KOPT-K1 (cell line): ENCODE data around the gene TAF11L13.

Experiments used
- H3K27ac ChIP-seq: fragments of 200-600 bp; sonication (generic); 2 replicates; pipeline ENCODE4 v1.5.1; 2016; ENCODE audit warnings: antibody characterized with exemption, mild to moderate bottlenecking, low read depth, low read length; ENCODE audit not compliant: poor library complexity, severe bottlenecking
- H3K36me3 ChIP-seq: fragments of 200-600 bp; sonication (generic); 2 replicates; pipeline ENCODE4 v1.5.1; 2017; ENCODE audit warnings: antibody characterized with exemption, mild to moderate bottlenecking, low read length, moderate library complexity; ENCODE audit not compliant: insufficient read depth
- H3K9me3 ChIP-seq: fragments of 200-600 bp; sonication (generic); 2 replicates; pipeline ENCODE4 v1.5.1; 2017; ENCODE audit warnings: antibody characterized with exemption, low read length, mild to moderate bottlenecking; ENCODE audit not compliant: insufficient read depth, poor library complexity, severe bottlenecking

The TAF11L13 gene

DNA sequence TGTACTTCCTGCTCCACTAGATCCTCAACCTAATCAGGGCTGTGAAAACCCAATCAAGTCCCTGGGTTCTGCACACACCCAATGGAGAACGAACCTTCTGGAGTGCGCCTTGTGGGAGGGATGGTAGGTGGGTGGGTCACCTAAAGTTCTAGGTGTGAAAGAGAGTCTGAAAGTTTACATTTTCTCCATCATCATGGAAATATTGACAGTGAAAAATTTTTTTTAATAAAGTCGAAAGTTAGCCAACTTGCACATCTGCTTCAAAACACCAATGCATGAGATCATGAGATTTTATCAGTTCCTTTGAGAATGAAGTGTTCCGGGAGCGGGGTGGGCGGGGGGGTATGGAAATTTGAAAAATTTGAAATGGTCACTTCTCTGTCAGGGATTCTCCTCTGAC, 24.0 kb downstream of the TAF11L13 start:
- Histone ChIP-seq H3K27ac (no peak overlapping the region), H3K36me3 (no peaks in the 10 kb centered on the region), H3K9me3 (no peaks in the 10 kb centered on the region)

DNA sequence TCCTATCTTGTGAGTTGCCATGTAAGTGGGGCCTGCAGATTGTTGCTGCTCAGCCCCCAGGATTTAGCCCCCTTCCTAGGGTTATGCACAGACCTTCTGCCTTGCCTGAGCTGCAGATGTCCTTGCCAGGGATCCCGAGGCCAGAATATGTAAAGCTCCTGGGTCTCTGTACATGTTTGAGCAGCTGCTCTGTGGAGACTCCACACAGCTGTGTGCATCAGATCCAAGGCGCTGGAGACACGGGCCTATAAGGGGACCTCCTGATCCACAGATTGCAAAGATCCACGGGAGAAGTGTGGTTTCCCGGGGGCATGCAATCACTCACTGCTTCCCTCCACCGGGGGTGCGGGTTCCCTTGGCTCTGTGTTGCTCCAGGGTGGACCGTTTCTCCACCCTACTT, 31.3 kb downstream of the TAF11L13 start:
- Histone ChIP-seq H3K27ac (no peak overlapping the region), H3K9me3 (no peaks in the 10 kb centered on the region), H3K36me3 (no peaks in the 10 kb centered on the region)

DNA sequence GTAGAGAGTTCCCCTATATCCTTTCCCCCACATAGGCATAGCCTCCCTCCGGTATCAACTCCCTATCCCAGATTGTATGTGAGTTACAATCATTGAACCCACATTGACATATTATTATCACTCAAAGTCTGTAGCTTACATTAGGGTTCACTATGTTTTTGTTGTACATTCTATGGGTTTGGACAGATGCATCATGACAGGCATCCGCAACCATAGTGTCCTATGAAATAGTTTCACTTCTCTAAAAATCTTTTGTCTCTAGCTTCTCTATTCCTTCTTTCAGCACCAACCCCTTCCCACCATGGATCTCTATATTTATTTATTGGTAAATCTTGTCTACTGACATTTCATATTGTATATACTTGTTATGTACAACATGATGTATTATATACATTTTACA, 33.9 kb downstream of the TAF11L13 start:
- Histone ChIP-seq H3K36me3 (no peaks in the 10 kb centered on the region), H3K27ac (no peak overlapping the region), H3K9me3 (peaks cover 3% of the 10 kb centered on the region)

DNA sequence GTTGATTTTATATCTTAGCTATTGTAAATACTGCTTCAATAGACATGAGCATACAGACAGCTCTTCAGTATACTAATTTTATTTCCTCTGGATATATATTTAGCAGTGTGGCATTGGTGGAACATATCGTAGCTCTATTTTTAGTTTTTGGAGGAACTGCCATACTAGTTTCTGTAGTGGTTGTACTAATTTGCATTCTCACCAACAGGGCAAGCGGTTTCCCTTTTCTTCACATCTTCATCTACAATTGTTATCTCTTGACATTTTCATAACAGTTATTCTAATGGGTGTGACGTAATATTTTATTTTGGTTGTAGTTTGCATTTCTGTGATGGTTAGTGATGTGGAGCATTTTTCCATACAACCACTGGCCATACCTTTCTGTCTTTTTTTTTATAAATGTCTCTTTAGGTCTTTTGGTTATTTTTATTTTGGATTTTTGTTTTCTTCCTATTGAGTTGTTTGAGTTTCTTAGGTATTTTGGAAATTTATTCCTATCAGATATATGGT, 34.9 kb downstream of the TAF11L13 start:
- Histone ChIP-seq H3K27ac (no peak overlapping the region), H3K36me3 (no peaks in the 10 kb centered on the region), H3K9me3 (peaks cover 6% of the 10 kb centered on the region)

DNA sequence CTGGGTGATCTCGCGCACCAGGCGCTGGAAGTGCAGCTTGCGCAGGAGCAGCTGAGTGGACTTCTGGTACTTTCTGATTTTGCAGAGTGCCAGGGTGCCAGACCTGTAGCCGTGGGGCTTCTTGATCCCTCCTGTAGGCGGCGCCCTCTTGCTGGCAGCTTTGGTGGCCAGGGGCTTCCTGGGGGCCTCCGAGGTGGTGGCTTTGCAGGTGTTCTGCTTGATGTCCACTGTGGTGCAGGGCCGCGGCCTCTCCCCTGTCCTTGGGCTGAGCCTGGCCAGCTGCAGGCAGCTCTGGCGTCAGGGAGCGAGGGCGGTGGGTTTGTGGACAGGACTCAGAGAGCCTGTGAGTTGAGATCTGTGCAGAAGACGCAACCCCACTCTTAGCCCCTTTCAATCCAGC, 38.5 kb downstream of the TAF11L13 start:
- Histone ChIP-seq H3K27ac (no peak overlapping the region), H3K9me3 (peaks cover 6% of the 10 kb centered on the region), H3K36me3 (no peaks in the 10 kb centered on the region)

DNA sequence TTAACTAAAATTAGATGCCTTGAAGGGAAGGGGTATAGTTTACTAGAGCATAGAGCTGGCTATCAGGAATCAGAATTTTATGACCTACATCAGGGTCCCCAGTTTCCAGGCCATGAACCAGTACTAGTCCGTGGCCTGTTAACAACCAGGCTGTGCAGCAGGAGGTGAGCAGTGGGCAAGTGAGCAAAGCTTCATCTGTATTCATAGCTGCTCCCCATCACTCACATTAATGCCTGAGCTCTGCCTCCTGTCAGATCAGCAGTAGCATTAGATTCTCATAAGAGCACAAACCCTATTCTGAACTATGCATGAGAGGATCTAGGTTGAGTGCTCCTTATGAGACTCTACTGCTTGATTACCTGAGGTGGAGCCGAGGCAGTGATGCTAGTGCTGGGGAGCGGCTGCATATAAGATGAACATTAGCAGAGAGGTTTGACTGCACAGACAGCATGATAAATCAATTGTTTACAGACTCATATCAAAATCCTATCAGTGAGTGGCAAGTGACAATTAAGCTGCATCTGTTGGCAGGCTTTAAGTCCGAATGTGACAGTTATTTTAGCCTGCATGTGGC, 47.0 kb downstream of the TAF11L13 start:
- Histone ChIP-seq H3K9me3 (no peaks in the 10 kb centered on the region), H3K27ac (no peak overlapping the region), H3K36me3 (no peaks in the 10 kb centered on the region)

DNA sequence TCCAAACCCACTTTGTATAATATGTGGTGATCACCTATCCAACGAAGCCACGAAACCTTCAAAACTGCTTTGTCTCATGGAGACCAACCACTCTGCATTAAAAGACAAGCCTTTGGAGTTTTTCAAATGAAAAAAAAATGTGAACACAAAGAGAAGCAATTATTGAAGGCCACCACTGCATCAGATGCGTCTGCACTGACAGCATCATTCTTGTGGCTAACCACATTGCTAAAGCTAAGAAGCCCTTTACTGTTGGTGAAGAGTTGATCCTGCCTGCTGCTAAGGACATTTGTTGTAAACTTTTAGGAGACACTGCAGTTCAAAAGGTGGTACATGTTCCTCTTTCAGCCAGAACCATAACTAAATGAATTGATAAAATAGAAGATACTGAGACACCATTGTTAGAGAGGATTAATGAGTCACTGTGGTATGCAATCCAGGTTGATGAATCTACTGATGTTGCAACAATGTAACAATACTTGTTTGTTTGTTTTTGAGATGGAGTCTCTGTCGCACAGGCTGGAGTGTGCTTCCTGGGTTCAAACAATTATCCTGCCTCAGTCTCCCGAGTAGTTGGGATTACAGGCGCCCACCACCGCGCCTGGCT, 47.8 kb downstream of the TAF11L13 start:
- H3K9me3 ChIP-seq: no peaks in the 10 kb centered on the region
- no peak overlapping the region for H3K27ac ChIP-seq
- H3K36me3 ChIP-seq: no peaks in the 10 kb centered on the region

DNA sequence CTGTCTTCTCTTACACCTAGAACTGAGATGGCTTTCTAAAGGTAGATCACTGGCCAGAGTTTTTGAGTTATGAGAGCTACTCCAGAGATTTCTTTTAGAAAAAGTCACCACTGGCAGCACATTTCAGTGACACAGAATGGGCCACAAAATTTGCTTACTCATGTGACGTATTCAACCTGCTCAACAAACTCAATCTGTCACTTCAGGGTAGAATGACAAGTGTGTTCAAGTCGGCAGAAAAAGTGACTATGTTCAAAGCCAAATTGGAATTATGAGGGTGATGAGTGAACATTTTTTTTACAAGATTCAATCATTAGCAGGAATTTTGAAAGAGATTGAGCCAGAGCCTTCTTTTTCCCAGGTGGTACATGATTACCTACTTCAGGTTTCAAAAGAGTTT, 48.8 kb downstream of the TAF11L13 start:
- Histone ChIP-seq H3K27ac (no peak overlapping the region), H3K9me3 (no peaks in the 10 kb centered on the region), H3K36me3 (no peaks in the 10 kb centered on the region)
